Medulla oblongata (tissue), 1 donor: ENCODE results near the gene GRID2.

Source experiments
- DNase-seq: peaks from one replicate; pipeline ENCODE4 v3.0.0-alpha.2; 2015; ENCODE audit errors: extremely low spot score

Gene GRID2

GRCh38 chr4:92521941-92522340 lies 218.2 kb downstream of the GRID2 start:
- no peak for DNase-seq

GRCh38 chr4:92522356-92522755 lies 218.6 kb downstream of the GRID2 start:
- no peak for DNase-seq

GRCh38 chr4:92524131-92524530 lies 220.4 kb downstream of the GRID2 start:
- no peak for DNase-seq

DNA sequence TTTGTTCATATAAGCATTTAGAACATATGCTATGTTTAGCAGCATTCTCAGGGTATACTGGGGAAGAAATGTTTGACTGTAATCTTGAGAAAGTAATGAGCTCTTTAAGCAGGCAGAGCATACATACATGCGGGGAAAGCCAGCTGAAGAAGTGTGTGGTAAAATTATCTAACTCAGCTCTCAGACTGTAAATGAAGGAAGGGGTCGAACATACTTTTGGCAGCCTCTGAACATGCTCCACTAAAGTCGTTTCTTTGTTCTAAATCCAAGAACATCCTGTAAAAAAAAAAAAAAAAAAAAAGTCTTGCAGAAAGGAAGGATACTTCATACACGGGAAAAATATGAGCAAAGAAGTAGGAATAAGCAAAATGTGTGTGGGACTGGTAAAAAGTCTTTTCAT lies 224.8 kb downstream of the GRID2 start:
- no peak for DNase-seq

DNA sequence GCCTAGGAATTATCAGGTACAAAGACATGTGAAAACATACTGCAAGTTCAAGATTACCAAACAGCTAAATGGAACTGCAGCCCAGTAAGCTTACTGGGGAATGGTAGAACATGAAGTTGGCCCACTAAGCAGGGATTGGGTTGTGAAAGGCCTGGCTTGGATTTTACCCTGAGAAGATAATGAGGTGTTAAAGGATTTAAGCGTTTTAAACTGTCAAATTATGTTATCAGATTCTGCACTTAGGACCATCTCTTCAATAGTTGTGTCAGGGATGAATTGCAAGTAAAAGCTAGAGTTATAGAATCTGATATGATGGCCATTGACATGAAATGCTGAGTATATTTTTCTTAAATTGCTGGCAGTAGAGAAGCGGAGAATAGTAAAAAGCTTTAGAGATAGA lies 225.7 kb downstream of the GRID2 start:
- no peak for DNase-seq

DNA sequence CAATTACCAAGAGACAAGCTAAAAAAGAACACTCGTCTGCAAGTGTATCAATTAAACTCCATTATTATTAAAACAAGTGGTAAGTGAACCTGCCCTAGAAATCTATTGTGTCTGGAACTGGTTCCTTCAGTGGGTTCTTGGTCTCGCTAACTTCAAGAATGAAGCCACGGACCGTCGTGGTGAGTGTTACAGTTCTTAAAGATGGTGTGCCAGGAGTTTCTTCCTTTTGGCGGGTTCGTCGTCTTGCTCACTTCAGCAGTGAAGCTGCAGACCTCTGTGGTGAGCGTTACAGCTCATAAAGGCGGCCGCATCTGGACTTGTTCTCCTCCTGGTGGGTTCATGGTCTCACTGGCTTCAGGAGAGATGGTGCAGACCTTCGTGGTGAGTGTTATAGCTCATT lies 231.8 kb downstream of the GRID2 start:
- DNase-seq = no peak

DNA sequence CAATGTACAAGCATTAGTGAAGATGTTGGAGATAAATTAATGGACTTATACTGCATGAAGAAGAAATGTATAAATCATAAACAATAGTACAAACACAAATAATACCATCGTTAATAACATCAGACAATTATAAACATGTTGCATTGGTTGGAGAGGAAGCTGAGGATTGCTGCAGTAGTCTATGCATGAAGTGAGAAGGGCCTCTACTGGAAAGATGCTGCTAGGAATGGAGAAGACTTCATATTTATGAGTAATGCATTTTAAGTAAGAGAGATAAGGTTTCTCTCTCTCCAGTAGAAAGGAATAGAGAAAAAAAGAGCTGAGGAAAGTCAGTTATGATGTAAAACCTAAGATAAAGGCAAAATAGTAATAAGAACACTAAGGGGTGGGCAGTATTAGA lies 247.8 kb downstream of the GRID2 start:
- DNase-seq = peak; percentile 44

DNA sequence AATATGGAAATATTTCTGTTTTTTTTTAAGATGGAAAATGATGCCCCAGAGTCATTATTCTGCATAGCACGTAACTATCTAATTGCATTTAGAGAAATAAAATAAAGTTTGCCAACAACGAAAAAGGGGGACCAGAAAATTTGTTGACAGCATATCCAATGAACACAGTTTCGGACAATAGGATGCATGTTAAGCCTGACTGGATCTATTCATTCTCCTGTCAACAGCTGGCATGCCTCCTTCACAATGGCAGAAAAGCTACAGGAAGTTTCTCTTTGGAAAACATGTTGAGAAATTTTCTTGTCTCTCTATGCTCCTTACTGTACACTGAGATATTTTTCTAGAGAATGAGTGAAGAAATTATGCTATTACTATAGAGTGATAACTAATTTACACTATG lies 262.5 kb downstream of the GRID2 start:
- peak; percentile 41 for DNase-seq

DNA sequence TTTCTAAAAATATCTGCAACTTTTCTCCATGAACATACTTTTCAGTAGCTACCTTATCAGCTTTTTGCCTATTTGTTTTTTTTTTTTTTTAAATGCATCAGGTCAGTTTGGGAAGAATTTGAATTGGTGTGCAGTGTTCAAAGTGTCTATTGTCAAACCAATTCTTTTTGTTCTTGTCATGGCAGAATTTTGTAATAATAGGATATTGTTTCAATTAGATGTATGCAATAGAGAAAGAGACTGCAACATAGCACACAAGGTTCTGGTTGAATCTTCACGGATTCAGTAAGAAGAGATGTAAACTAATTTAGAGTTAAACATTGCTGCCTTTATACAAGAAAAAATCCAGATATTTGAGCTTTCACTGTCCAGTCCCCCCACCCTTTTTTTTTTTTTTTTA lies 277.1 kb downstream of the GRID2 start:
- peak; percentile 48 for DNase-seq

DNA sequence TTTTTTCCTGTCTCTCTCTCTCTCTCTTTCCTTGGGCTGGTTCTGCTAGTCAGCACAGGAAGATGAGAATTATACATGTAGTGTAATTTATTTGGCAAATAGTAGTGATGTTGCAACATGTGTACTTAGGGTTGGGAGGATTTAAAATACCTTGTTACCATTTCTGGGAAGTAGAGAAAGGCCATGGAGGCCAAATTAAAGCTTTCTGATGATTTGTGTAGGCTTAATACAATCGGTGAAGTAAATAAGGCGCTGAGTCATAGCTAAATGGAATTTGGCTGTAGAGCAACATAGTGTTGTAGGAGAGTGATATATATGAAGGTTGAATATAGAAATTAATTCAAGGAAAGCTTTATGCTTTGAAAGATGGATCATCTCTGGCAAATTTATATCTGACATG lies 295.3 kb downstream of the GRID2 start:
- no peak for DNase-seq

- DNase-seq = no peak
Measured at GRCh38 chr4:92600638-92601037, 296.9 kb downstream of the GRID2 start.

DNA sequence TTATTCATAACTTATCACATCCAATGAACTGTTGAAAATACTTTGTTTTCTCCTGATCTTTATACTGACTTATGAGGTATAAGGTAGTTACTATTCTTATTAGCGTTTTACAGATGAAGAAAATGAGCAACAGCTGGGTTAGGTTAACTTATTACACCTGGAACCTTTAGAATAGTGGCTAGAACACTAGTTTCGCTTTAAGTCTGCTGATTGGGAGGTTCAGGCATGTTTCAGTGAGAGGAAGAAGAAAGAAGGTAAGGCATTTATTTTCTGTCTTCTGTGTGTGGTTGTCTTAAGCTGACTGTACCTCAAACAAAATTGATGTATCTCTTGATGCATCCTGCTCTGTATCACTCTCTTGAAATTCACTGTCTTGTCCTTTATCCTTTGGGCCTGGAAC lies 302.5 kb downstream of the GRID2 start:
- DNase-seq = no peak

GRCh38 chr4:92615049-92615448 lies 311.3 kb downstream of the GRID2 start:
- no peak for DNase-seq

- no peak for DNase-seq
Measured at GRCh38 chr4:92618968-92619367, 315.2 kb downstream of the GRID2 start.

DNA sequence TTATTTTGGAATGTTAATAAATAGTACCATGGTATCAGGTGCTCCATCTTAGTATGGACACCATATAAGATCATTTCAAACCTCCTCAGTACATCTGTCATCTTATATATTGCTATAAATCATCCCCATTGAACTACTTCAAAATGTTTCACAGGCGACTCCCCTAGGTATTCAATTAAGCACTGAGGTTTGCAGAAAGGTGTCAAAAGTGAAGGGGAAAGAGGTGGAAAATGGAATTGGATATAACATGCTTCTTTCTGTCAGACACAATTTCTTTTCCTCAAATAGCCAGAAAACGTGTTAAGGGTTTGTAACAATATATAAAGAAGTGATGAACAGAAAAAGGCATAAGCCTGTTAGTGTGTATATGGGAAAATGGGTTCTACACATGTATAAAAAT lies 325.5 kb downstream of the GRID2 start:
- DNase-seq = no peak

DNA sequence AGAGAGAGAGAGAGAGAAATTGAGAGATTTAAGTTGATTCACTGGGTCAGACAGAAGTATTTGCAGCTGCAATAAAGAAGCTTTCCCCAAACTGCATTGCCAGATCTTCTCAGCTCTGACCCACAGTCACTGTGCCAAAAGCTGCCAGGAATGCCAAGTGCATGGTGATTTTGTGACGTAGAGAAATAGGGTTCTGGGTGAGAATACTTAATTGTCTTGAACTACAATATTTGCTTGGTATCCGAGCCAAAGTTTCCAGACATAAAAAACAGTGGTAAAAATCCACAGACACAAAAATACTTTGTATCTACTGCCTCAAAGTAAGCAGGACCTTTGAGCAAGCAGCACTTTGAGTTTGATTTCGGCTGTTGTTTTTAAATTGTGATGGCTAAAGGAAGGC lies 331.1 kb downstream of the GRID2 start:
- DNase-seq = peak; percentile 58

GRCh38 chr4:92636038-92636806 lies 332.5 kb downstream of the GRID2 start:
- DNase-seq = peak; percentile 46

DNA sequence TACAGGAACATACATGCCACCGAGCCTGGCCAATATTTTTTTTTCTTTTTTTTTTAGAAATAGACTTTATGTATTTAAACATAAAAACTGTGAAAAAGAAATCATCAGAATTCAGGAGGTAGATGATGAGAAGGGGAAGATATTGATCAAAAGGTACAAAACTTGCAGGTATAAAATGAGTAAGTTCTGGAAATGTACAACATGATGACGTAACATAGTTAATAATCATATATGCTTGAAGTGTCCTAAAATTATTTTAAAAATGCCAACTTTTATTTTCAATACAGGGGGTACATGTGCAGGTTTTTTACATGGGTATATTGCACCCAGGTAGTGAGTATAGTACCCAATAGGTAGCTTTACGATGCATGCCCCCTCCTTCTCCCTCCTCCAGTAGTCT lies 337.6 kb downstream of the GRID2 start:
- DNase-seq = no peak

DNA sequence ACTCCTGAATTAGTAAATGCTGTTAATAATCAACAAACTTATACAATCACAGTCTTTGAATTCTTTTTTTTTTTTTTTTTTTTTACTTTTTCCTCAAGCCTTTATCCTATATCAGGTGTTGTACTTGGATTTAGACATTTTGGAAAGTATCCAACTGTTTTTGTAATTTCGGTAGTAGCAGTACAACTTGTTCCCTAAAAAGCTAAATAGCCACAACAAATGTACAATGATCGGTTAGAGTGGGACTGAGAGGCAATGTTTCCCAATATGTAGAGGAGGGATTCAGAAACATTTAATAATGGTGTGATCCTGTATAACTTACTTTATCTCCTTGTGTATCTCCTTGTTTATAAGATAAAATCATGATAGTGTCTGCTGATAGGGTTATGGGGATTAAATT lies 343.1 kb downstream of the GRID2 start:
- peak; percentile 17 for DNase-seq

- DNase-seq = no peak
Measured at GRCh38 chr4:92651536-92651935, 347.8 kb downstream of the GRID2 start.

DNA sequence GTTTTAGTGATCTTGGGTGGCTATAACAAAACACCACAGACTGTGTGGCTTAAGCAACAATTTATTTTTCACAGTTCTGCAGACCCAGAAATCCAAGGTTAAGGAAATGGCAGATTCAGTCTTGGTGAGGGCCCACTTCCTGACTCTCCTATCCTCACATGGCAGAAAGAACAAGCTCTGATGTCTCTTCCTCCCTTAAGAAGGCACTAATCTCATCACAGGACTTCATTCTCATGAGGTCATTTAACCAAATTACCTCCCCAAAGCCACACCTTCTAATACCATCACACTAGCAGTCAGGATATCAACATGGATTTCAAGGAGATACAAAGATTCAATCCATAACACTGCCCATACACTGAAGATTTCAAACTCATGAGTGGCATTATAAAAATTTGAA lies 350.3 kb downstream of the GRID2 start:
- no peak for DNase-seq

DNA sequence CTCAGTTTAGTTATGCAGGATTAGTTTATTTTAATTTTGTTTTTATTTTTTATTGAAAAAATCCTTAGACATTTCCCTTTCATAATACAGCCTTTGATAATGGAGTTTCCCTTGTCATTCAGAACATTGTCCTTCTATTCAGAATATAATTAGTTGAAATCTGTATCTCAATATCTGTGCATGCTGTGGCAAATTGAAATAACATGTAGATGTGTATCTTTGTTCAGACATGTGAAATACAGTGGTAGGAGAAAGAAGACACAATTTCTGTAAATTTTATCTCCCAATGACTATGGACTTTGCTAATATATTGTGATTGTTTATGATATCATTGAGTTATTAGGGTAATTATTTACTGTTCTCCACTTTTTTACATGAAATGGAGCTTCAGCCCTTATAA lies 353.9 kb downstream of the GRID2 start:
- no peak for DNase-seq

- DNase-seq = no peak
Measured at GRCh38 chr4:92658318-92658717, 354.6 kb downstream of the GRID2 start.

- no peak for DNase-seq
Measured at GRCh38 chr4:92677805-92678204, 374.0 kb downstream of the GRID2 start.
